ENCODE data around the gene CEP128.
A peak's percentile ranks its signal among the peaks of the same experiment; 100 is the strongest.

CEP128 gene

GRCh38 chr14:80906946-80907345, 34.6 kb downstream of the CEP128 start:
- peak; percentile 45 for DNase-seq (ENCODE audit: low read depth)

GRCh38 chr14:80906336-80906735, 35.2 kb downstream of the CEP128 start:
- DNase-seq (ENCODE audit: low read depth), result no peak
- TF ChIP-seq CTCF (IDR thresholded peaks at IDR 0.05; ENCODE audit: control insufficient read depth, insufficient read depth, low read depth, low read length, missing control alignments), result no peak
- H3K4me3 ChIP-seq (ENCODE audit: control insufficient read depth, low read depth, low read length), result no peak overlapping the region

More at GRCh38 chr14:80906946-80907345, 34.6 kb downstream of the CEP128 start:
- H3K4me3 ChIP-seq (ENCODE audit: control insufficient read depth, low read depth, low read length), result no peak overlapping the region
- TF ChIP-seq CTCF (IDR thresholded peaks at IDR 0.05; ENCODE audit: control insufficient read depth, insufficient read depth, low read depth, low read length, missing control alignments), result no peak

- no peak overlapping the region for H3K4me3 ChIP-seq (ENCODE audit: control insufficient read depth, low read depth, low read length)
- no peak for TF ChIP-seq CTCF (IDR thresholded peaks at IDR 0.05; ENCODE audit: control insufficient read depth, insufficient read depth, low read depth, low read length, missing control alignments)
- DNase-seq (ENCODE audit: low read depth), result no peak
Measured at GRCh38 chr14:80902608-80903007, 38.9 kb downstream of the CEP128 start.

- no peak overlapping the region for H3K4me3 ChIP-seq (ENCODE audit: control insufficient read depth, low read depth, low read length)
- TF ChIP-seq CTCF (IDR thresholded peaks at IDR 0.05; ENCODE audit: control insufficient read depth, insufficient read depth, low read depth, low read length, missing control alignments), result no peak
- no peak for DNase-seq (ENCODE audit: low read depth)
Measured at GRCh38 chr14:80901822-80902221, 39.7 kb downstream of the CEP128 start.

- TF ChIP-seq CTCF (IDR thresholded peaks at IDR 0.05; ENCODE audit: control insufficient read depth, insufficient read depth, low read depth, low read length, missing control alignments), result no peak
- H3K4me3 ChIP-seq (ENCODE audit: control insufficient read depth, low read depth, low read length), result no peak overlapping the region
- DNase-seq (ENCODE audit: low read depth), result no peak
Measured at GRCh38 chr14:80901260-80901659, 40.3 kb downstream of the CEP128 start.

GRCh38 chr14:80872645-80873044, 68.9 kb downstream of the CEP128 start:
- DNase-seq (ENCODE audit: low read depth), result no peak
- TF ChIP-seq CTCF (IDR thresholded peaks at IDR 0.05; ENCODE audit: control insufficient read depth, insufficient read depth, low read depth, low read length, missing control alignments), result no peak
- H3K4me3 ChIP-seq (ENCODE audit: control insufficient read depth, low read depth, low read length), result no peak overlapping the region

- no peak overlapping the region for H3K4me3 ChIP-seq (ENCODE audit: control insufficient read depth, low read depth, low read length)
- DNase-seq (ENCODE audit: low read depth), result no peak
- no peak for TF ChIP-seq CTCF (IDR thresholded peaks at IDR 0.05; ENCODE audit: control insufficient read depth, insufficient read depth, low read depth, low read length, missing control alignments)
Measured at GRCh38 chr14:80868260-80868659, 73.3 kb downstream of the CEP128 start.
